K562 (cell line): ENCODE results near the gene PUS3. TPM values are rescaled to one million over a fixed set of nuclear protein-coding genes. Genes with fewer than 3 reads are reported as not detected.

Experiments used
- ATAC-seq: fragments of 200-7000 bp; cut with Tn5 transposase; 3 replicates; pipeline ENCODE4 v1.9.1; 2020; ENCODE audit warnings: moderate library complexity
- BruUV-seq: library from RNA; stranded (reverse); fragments of 400-500 nt; replicated peaks from 2 replicates; lab custom pipeline; 2021; lab: Mats Ljungman, UMichigan
- CTCF ChIA-PET: fragments of 300-600 bp; formaldehyde crosslinking; extraction: SDS; loops from one replicate; lab custom pipeline; 2021; ENCODE audit warnings: low intra/inter-chr PET ratio; lab: Yijun Ruan, JAX
- POLR2A ChIA-PET: fragments of 300-600, 350-650 bp; sonication (Branson Sonifier 250); formaldehyde crosslinking; extraction: SDS; loops from one replicate; lab custom pipeline; 2021; ENCODE audit warnings: antibody characterized with exemption, inconsistent platforms; lab: Yijun Ruan, JAX
- DNase-seq, 4 experiments: peaks; one replicate each; pipeline versions ENCODE4 v3.0.0 to v3.0.0-alpha.2; 2011 to 2018; ENCODE audit warnings: low spot score in 3 of 4, mixed read lengths in 3 of 4; ENCODE audit errors: extremely low read depth in 1 of 4
- FAIRE-seq: peaks from 2 replicates; lab custom pipeline; 2011; peaks lifted over from hg19 to GRCh38; lab: Jason Lieb, UNC
- H2AFZ ChIP-seq: 2 replicates; pipeline ENCODE4 v1.6.0; 2011; ENCODE audit warnings: low read depth, low read length, control low read depth, inconsistent platforms
- H3K27ac ChIP-seq: fragments of 200-600 bp; 3 replicates; pipeline ENCODE4 v1.8.0; 2011; ENCODE audit warnings: low read depth, mild to moderate bottlenecking, control low read depth, inconsistent platforms, low read length, moderate library complexity, mixed read lengths; ENCODE audit errors: extremely low read depth
- H3K27me3 ChIP-seq, 2 experiments: fragments of 300-600 bp in 1 of 2; 2 replicates in 1 of 2; 3 replicates in 1 of 2; pipeline versions ENCODE4 v1.6.0 to v1.8.0; 2011; ENCODE audit warnings: inconsistent platforms in 2 of 2, low read length in 2 of 2, mild to moderate bottlenecking in 1 of 2, mixed read lengths in 1 of 2, moderate library complexity in 1 of 2; ENCODE audit not compliant: control insufficient read depth in 2 of 2, insufficient read depth in 2 of 2
- H3K36me3 ChIP-seq: fragments of 300-600 bp; 3 replicates; pipeline ENCODE4 v1.8.0; 2011; ENCODE audit warnings: mild to moderate bottlenecking, low read length, inconsistent platforms; ENCODE audit not compliant: control insufficient read depth, insufficient read depth
- H3K4me1 ChIP-seq, 2 experiments: fragments of 200-600 bp in 1 of 2; replicated peaks in 1 of 2; 2 replicates in 1 of 2; 3 replicates in 1 of 2; pipeline versions ENCODE4 v1.5.1 to v1.8.0; 2011; ENCODE audit warnings: inconsistent platforms in 2 of 2, low read length in 2 of 2, mild to moderate bottlenecking in 1 of 2, mixed read lengths in 1 of 2, moderate library complexity in 1 of 2; ENCODE audit not compliant: control insufficient read depth in 2 of 2, insufficient read depth in 2 of 2
- H3K4me2 ChIP-seq: 2 replicates; pipeline ENCODE4 v1.6.1; 2011; ENCODE audit warnings: low read length, control low read depth, inconsistent platforms, mixed read lengths; ENCODE audit not compliant: insufficient read depth
- H3K4me3 ChIP-seq: fragments of 200-600 bp; sonication (generic), shearing (Covaris generic); 2 replicates; pipeline ENCODE4 v1.5.1; 2016; ENCODE audit warnings: control low read depth, inconsistent platforms
- H3K79me2 ChIP-seq: fragments of 200-600 bp; 3 replicates; pipeline ENCODE4 v1.8.0; 2011; ENCODE audit warnings: low read length, inconsistent platforms; ENCODE audit not compliant: control insufficient read depth, insufficient read depth
- H3K9ac ChIP-seq, 2 experiments: 2 replicates each; pipeline versions ENCODE4 v1.6.0 to v1.6.1; 2011; ENCODE audit warnings: low read depth in 2 of 2, low read length in 2 of 2, control low read depth in 1 of 2, inconsistent platforms in 1 of 2, mild to moderate bottlenecking in 1 of 2, mixed read lengths in 1 of 2; ENCODE audit not compliant: insufficient read depth in 1 of 2
- H3K9me1 ChIP-seq: one replicate; pipeline ENCODE4 v1.6.0; 2011; ENCODE audit warnings: inconsistent platforms, mild to moderate bottlenecking, low read length, moderate library complexity; ENCODE audit not compliant: control insufficient read depth, insufficient read depth
- H3K9me3 ChIP-seq: replicated peaks from 2 replicates; pipeline ENCODE4 v1.5.1; 2011; ENCODE audit warnings: low read depth, low read length, inconsistent platforms; ENCODE audit not compliant: control insufficient read depth, insufficient read depth
- H4K20me1 ChIP-seq: replicated peaks from 2 replicates; pipeline ENCODE4 v1.6.1; 2011; ENCODE audit warnings: low read length, inconsistent platforms, mixed read lengths; ENCODE audit not compliant: control insufficient read depth, insufficient read depth
- ASH1L ChIP-seq: fragments of 450-650 bp; IDR thresholded peaks from 2 replicates; pipeline ENCODE4 v1.6.1; 2018; ENCODE audit warnings: borderline replicate concordance, mild to moderate bottlenecking, low read depth; ENCODE audit not compliant: partially characterized antibody
- CBFA2T2 ChIP-seq: fragments of 450-650 bp; conservative IDR thresholded peaks from 2 replicates; pipeline ENCODE4 v1.6.1; 2017; ENCODE audit warnings: mild to moderate bottlenecking
- CCAR2 ChIP-seq: fragments of 200-400 bp; formaldehyde crosslinking; IDR thresholded peaks from 2 replicates; pipeline ENCODE4 v1.6.1; 2017; ENCODE audit warnings: mild to moderate bottlenecking, low read depth, low read length
- MLLT1 ChIP-seq, 2 experiments: fragments of 450-650 bp; IDR thresholded peaks; 2 replicates each; pipeline ENCODE4 v1.6.1; 2016
- NONO ChIP-seq, 2 experiments: fragments of 200-400 bp in 1 of 2; fragments of 450-650 bp in 1 of 2; formaldehyde crosslinking in 1 of 2; IDR thresholded peaks; 2 replicates each; pipeline ENCODE4 v1.6.1; 2017; ENCODE audit warnings: low read depth in 2 of 2, mild to moderate bottlenecking in 2 of 2, moderate library complexity in 2 of 2, low read length in 1 of 2
- RREB1 ChIP-seq: fragments of 250-450 bp; sonication (Bioruptor Pico); IDR thresholded peaks from 2 replicates; pipeline ENCODE4 v1.4.0; 2020
- SREBF1 ChIP-seq: fragments of 150-350 bp; IDR thresholded peaks from 2 replicates; pipeline ENCODE4 v1.6.1; 2014; ENCODE audit warnings: antibody characterized with exemption, low read depth, low read length, borderline replicate concordance
- ZNF124 ChIP-seq: sonication (generic); formaldehyde crosslinking; IDR thresholded peaks from 2 replicates; pipeline ENCODE4 v1.8.1; 2022; ENCODE audit warnings: missing genetic modification reagents
- whole genome bisulfite sequencing: fragments of 100-300 bp; shearing (Covaris generic); methylation state at CpG from one replicate; pipeline ENCODE4 v1.1.6; 2016; ENCODE audit warnings: low coverage, mixed read lengths; ENCODE audit not compliant: insufficient coverage; ENCODE audit errors: missing lambda C conversion rate; 5-methylcytosine and 5-hydroxymethylcytosine counted together
- in situ Hi-C: fragments of 300-500 bp; cut with MboI; formaldehyde crosslinking; loops from 4 replicates; pipeline ENCODE4 v1.15.0; 2018; ENCODE audit warnings: inconsistent platforms, mixed read lengths
- intact Hi-C: fragments of 100-400 bp; cut with micrococcal nuclease; formaldehyde crosslinking; loops from 2 replicates; pipeline ENCODE4 v1.14.2; 2022
- polyA plus RNA-seq, 8 experiments: library from polyadenylated mRNA; depleted of rRNA in 4 of 8; stranded (reverse) in 5 of 8; unstranded in 3 of 8; fragments of >200 nt; fragmentation: Nextera tagmentation in 2 of 8; fragmentation: Illumina TruSeq in 1 of 8; extraction: Ambion mirVana in 2 of 8; extraction: Trizol in 1 of 8; gene quantifications; 2 replicates each; pipeline versions ENCODE4 v1.2.1 to v1.2.3, GENCODE V29; 2011 to 2014; ENCODE audit warnings: inconsistent platforms in 1 of 8, missing spikeins in 1 of 8
- total RNA-seq, 7 experiments: library from RNA; depleted of rRNA in 6 of 7; stranded (reverse); fragments of >200 nt in 6 of 7; fragmentation: Illumina TruSeq in 2 of 7; extraction: Trizol in 2 of 7; gene quantifications; 2 replicates each; pipeline versions ENCODE4 v1.2.1 to v1.2.3, GENCODE V29; 2011 to 2021; ENCODE audit warnings: low replicate concordance in 1 of 7

PUS3 gene
- total and polyA plus RNA-seq, 9 of the 15 experiments (the other 6 are each of a cell fraction or from before 2014, with no cell fraction given), result 16.5 to 49.2 (median 35.9) TPM

GRCh38 chr11:125935056-125935455 lies 32.0 kb upstream of the PUS3 start (continued):
- no peak for TF ChIP-seq RREB1
- TF ChIP-seq SREBF1, result no peak
- TF ChIP-seq, all 486 proteins: peak for 2

GRCh38 chr11:125934473-125934872 lies 31.5 kb upstream of the PUS3 start:
- ChIA-PET POLR2A (no interaction called here), CTCF (no interaction called here)
- no peak overlapping the region for H3K27ac ChIP-seq
- ATAC-seq, result no peak
- no peaks in the 10 kb centered on the region for H4K20me1 ChIP-seq
- H3K4me2 ChIP-seq, result no peak overlapping the region
- H3K9me3 ChIP-seq, result no peaks in the 10 kb centered on the region
- peaks cover under 1 to 6% of the 10 kb centered on the region in 2 experiments; a peak in 2 of 5 replicates for H3K27me3 ChIP-seq
- H3K36me3 ChIP-seq, result no peaks in the 10 kb centered on the region
- no TSS peak for BruUV-seq
- TF ChIP-seq CBFA2T2 (no peak), CCAR2 (no peak), ZNF124 (CRISPR knock-in tag) (no peak), MLLT1 (IDR thresholded peaks at IDR 0.05) (no peak), NONO (IDR thresholded peaks at IDR 0.05; ENCODE audit: low read depth in 2 of 2, low read length in 1 of 2) (no peak), ASH1L (no peak)
- intact Hi-C loops (no loop called here), in situ Hi-C loops (no loop called here)
- no peaks in the 10 kb centered on the region for H3K79me2 ChIP-seq
- H2AFZ ChIP-seq, result no peak overlapping the region
- FAIRE-seq, result no peak
- H3K9me1 ChIP-seq, result no peaks in the 10 kb centered on the region
- WGBS, result 74% methylated on average over 8 of the region's 8 CpGs
- peaks cover 4 to 9% of the 10 kb centered on the region in 2 experiments; a peak in 4 of 5 replicates for H3K4me1 ChIP-seq
- no peak overlapping the region for H3K4me3 ChIP-seq
- no peak for DNase-seq
- H3K9ac ChIP-seq, result no peak overlapping the region
